K562 treated with DMSO at 1 percent for 12 hours (cell line): Measurements from ENCODE around the gene UIMC1. TPM values are rescaled to one million over a fixed set of nuclear protein-coding genes. Genes with fewer than 3 reads are reported as not detected.

Source experiments
- total RNA-seq: library from RNA; unstranded; fragments of 300-600 nt; gene quantifications from 2 replicates; pipeline ENCODE4 v1.2.3, GENCODE V29; 2022; ENCODE audit not compliant: insufficient read depth

Gene UIMC1
- total RNA-seq: 13.2 and 29.1 TPM in 2 replicates

DNA sequence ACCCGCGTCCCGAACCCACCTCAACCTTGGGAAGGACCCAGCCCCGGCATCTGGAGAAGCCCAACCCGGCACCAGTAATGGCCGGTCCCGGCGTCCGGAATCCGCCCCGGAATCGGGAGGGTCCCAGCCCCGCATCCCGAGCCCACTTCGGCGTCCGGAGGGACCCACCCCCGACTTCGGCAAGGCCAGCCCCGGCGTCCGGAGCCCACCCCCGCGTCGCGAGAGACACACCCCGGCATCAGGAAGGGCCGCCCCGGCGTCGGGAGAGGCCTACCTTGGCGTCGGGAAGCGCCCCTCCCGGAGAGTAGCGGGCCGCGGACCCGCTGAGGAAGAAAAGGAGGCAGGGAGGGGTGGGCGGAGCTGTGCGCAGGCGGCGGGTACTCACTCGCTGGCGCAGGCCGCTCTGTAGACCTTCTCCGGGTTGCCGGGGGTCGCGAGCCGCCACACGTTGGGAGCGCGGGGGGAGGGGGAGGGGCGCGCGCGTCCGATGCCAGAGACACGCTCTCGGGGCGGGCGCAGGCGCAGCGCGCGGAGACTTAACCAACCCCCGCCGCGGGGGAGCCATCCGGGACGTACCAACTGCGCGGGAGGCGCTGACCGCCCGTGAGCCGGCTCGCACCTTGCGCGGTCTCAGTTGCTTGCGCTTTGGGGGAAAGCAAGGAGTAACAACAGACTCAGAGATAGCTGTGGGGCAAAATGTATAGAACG, at the start of gene UIMC1:
Gene UIMC1 (minus strand): TSS at position 515 of the 708 bp plus-strand sequence. CDS start 24,164 bp downstream, outside the sequence.

DNA sequence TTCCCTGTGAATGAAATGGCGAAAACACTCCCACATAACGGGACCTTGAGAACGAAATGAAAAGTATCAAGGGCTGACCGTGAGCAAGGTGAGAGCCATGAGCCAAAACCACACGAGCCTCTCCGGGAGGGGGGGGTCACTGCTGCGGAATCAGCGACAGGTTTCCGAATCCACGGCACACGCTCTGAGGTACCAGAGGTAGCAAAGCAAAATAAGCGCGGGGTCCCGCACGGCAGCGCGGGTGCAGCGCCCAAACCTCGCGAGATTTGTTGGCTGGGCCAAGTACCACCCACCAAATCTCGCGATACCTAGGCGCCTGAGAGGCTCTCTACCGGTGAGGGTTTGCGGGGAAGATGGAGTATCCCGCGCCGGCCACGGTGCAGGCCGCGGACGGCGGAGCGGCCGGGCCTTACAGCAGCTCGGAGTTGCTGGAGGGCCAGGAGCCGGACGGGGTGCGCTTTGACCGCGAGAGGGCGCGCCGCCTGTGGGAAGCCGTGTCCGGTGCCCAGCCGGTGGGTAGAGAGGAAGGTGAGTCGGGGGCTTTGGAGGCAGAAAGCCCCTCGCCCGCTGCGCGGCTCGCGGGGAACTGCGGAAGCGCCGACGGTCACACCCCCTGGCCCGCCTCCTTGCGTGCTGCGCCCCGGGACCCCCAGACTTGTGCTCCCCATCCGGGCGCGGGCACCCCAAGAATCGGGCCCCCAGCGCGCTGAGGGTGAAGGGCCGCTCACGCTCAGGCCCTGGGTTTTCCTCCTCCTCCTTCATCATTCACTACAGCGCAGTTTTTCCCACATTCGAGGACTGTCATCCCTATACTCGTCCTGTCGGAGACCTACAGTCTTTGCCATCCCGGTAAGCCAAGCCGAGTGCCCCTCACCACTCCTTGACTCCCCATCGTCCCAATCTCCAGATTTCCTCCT, 16.1 kb upstream of the UIMC1 start, which contains the start of gene ZNF346:
Gene ZNF346 (plus strand): TSS at position 311 of the 917 bp plus-strand sequence. CDS start 43 bp downstream, at position 354.

DNA sequence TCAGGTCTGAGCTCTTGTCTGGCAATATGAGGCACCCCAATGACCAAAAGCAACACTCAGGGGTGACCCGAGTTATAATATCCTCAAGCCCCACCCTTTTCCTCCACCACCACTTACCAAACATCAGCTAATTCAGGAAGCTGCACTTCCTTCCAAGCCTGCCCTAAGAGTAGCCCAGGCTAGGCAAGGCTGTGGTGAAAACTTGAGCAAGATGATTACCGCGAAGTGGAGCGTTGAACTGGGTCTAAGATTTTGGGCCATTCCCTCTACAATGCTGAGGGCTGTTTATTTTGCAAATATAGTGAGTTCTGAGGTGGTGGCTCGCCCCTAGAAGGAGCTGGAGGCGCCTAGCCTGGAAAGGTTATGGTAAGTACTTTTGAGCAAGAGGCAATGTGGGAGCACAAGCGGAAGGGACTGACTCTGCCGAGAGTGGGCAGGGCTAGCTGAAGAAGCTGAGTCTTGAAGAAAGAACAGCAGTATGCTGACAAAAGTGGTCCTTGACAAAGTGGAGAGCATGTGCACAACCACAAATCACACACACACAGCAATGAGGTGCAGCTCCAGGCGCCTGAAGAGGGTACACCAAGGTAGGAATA, 107.2 kb downstream of the UIMC1 start, which contains the start of gene HK3:
Gene HK3 (minus strand): TSS at position 51 of the 596 bp plus-strand sequence. CDS start 3,187 bp downstream, outside the sequence.

Other genes starting within 250 kb of the UIMC1 start
- not detected in 2 replicates for gene UNC5A, start 196.2 kb downstream of the UIMC1 start, total RNA-seq
- gene HK3, start 107.4 kb downstream of the UIMC1 start, total RNA-seq: not detected in 2 replicates
- 14.6 and 30.4 TPM in 2 replicates for gene ZNF346, start 15.9 kb upstream of the UIMC1 start, total RNA-seq
- 5.9 and 8.2 TPM in 2 replicates for gene FGFR4, start 80.1 kb upstream of the UIMC1 start, total RNA-seq
- gene NSD1, start 127.0 kb upstream of the UIMC1 start, total RNA-seq: 3.4 and 20.2 TPM in 2 replicates